IPS DF 4.7 (cell line): ENCODE measurements around the gene SPTBN1.
"Not testable (repeated sequence)": the region's sequence is repeated elsewhere in the genome, so short reads cannot be mapped to it uniquely, and the experiment has no call there.

Source experiments
- DNase-seq: peaks from one replicate; pipeline ENCODE4 v3.0.0-alpha.2; 2013; ENCODE audit warnings: low spot score; ENCODE audit errors: extremely low read depth

The SPTBN1 gene

GRCh38 chr2:54470266-54470938 is 14.3 kb downstream of the SPTBN1 start:
- DNase-seq = no peak

- DNase-seq = no peak
These were observed 15.1 kb downstream of the SPTBN1 start for GRCh38 chr2:54471221-54471711.

GRCh38 chr2:54473851-54474250 is 17.7 kb downstream of the SPTBN1 start:
- no peak for DNase-seq

GRCh38 chr2:54475285-54475684 is 19.2 kb downstream of the SPTBN1 start:
- DNase-seq = no peak

GRCh38 chr2:54475919-54476318 is 19.8 kb downstream of the SPTBN1 start:
- DNase-seq = no peak

GRCh38 chr2:54476852-54477251 is 20.7 kb downstream of the SPTBN1 start:
- no peak for DNase-seq

- DNase-seq = no peak
These were observed 21.8 kb downstream of the SPTBN1 start for GRCh38 chr2:54477896-54478295.

- no peak for DNase-seq
These were observed 22.8 kb downstream of the SPTBN1 start for GRCh38 chr2:54478899-54479298.

GRCh38 chr2:54479424-54479823 is 23.3 kb downstream of the SPTBN1 start:
- DNase-seq = no peak

- no peak for DNase-seq
These were observed 23.9 kb downstream of the SPTBN1 start for GRCh38 chr2:54480025-54480424.

GRCh38 chr2:54481686-54482085 is 25.6 kb downstream of the SPTBN1 start:
- DNase-seq = no peak

GRCh38 chr2:54482715-54483114 is 26.6 kb downstream of the SPTBN1 start:
- no peak for DNase-seq

- no peak for DNase-seq
These were observed 27.3 kb downstream of the SPTBN1 start for GRCh38 chr2:54483426-54483825.

GRCh38 chr2:54485756-54486155 is 29.6 kb downstream of the SPTBN1 start:
- not testable (repeated sequence) for DNase-seq

- no peak for DNase-seq
These were observed 30.6 kb downstream of the SPTBN1 start for GRCh38 chr2:54486766-54487165.

GRCh38 chr2:54490863-54491262 is 34.7 kb downstream of the SPTBN1 start:
- DNase-seq = no peak

- no peak for DNase-seq
These were observed 36.2 kb downstream of the SPTBN1 start for GRCh38 chr2:54492335-54492734.

- DNase-seq = no peak
These were observed 38.0 kb downstream of the SPTBN1 start for GRCh38 chr2:54494087-54494486.

- DNase-seq = no peak
These were observed 40.8 kb downstream of the SPTBN1 start for GRCh38 chr2:54496920-54497319.

GRCh38 chr2:54497763-54498680 is 41.9 kb downstream of the SPTBN1 start:
- DNase-seq = no peak

- DNase-seq = no peak
These were observed 43.5 kb downstream of the SPTBN1 start for GRCh38 chr2:54499661-54500060.

GRCh38 chr2:54500404-54501205 is 44.5 kb downstream of the SPTBN1 start:
- no peak for DNase-seq
